BJ (cell line): ENCODE data around the gene H2BK1. TPM values are rescaled to one million over a fixed set of nuclear protein-coding genes. Genes with fewer than 3 reads are reported as not detected.

ENCODE experiments used
- CTCF ChIA-PET: fragments of 350-600 bp; formaldehyde crosslinking; extraction: SDS; loops from one replicate; lab custom pipeline; 2021; ENCODE audit warnings: antibody characterized with exemption, inconsistent platforms; lab: Yijun Ruan, JAX
- POLR2A ChIA-PET: fragments of 300-600 bp; sonication (Branson Sonifier 250); formaldehyde crosslinking; extraction: SDS; loops from one replicate; lab custom pipeline; 2021; ENCODE audit warnings: antibody characterized with exemption; lab: Charles Lee
- DNase-seq: peaks from one replicate; pipeline ENCODE4 v3.0.0-alpha.2; 2011; ENCODE audit warnings: low read depth
- H3K27me3 ChIP-seq: 2 replicates; pipeline ENCODE4 v1.6.0; 2011; ENCODE audit warnings: low read length; ENCODE audit not compliant: control insufficient read depth, insufficient read depth
- H3K36me3 ChIP-seq: 2 replicates; pipeline ENCODE4 v1.5.1; 2011; ENCODE audit warnings: low read length; ENCODE audit not compliant: control insufficient read depth, insufficient read depth
- H3K4me3 ChIP-seq: 2 replicates; pipeline ENCODE4 v1.5.1; 2011; ENCODE audit warnings: low read depth, mild to moderate bottlenecking, control low read depth, low read length
- CTCF ChIP-seq: IDR thresholded peaks from 2 replicates; pipeline ENCODE4 v1.5.1; 2011; ENCODE audit warnings: low read depth, mild to moderate bottlenecking, control low read depth, inconsistent platforms, low read length, moderate library complexity; ENCODE audit not compliant: insufficient read depth
- polyA plus RNA-seq: library from polyadenylated mRNA; depleted of rRNA; stranded (reverse); fragments of >200 nt; gene quantifications from 2 replicates; pipeline ENCODE4 v1.2.3, GENCODE V29; 2011

The H2BK1 gene
- polyA plus RNA-seq, 1 experiment = not detected

- peaks cover 30% of the 10 kb centered on the region for H3K27me3 ChIP-seq
These were observed 32.1 kb downstream of the H2BK1 start for GRCh38 chr7:151178236-151178635.

GRCh38 chr7:151177310-151177709 is 33.0 kb downstream of the H2BK1 start:
- ChIA-PET CTCF (interaction anchor here (1.1 to 2.0 kb wide), 5 partner anchors 12 to 279 kb away, joined by 3 to 5 read pairs (median 4); no protein-coding TSS in a partner anchor), POLR2A (no interaction called here)
- Histone ChIP-seq H3K27me3 (peaks cover 28% of the 10 kb centered on the region), H3K4me3 (no peak overlapping the region), H3K36me3 (no peaks in the 10 kb centered on the region)
- TF ChIP-seq CTCF = no peak
- DNase-seq = no peak

More at GRCh38 chr7:151178236-151178635, 32.1 kb downstream of the H2BK1 start:
- H3K36me3 ChIP-seq = no peaks in the 10 kb centered on the region
- H3K4me3 ChIP-seq = no peak overlapping the region
- POLR2A ChIA-PET = no interaction called here
- DNase-seq = no peak
- TF ChIP-seq CTCF = no peak
- CTCF ChIA-PET = interaction anchor here (1.1 to 1.2 kb wide), 3 partner anchors 8 to 216 kb away, joined by 3 to 7 read pairs (median 3); no protein-coding TSS in a partner anchor

GRCh38 chr7:151176401-151176800 is 33.9 kb downstream of the H2BK1 start:
- ChIA-PET CTCF (interaction anchor here (1.1 to 2.0 kb wide), 5 partner anchors 11 to 278 kb away, joined by 3 to 5 read pairs (median 4); no protein-coding TSS in a partner anchor), POLR2A (no interaction called here)
- Histone ChIP-seq H3K36me3 (no peaks in the 10 kb centered on the region), H3K4me3 (no peak overlapping the region), H3K27me3 (peaks cover 27% of the 10 kb centered on the region)
- no peak for DNase-seq
- TF ChIP-seq CTCF = no peak

GRCh38 chr7:151175793-151176311 is 34.4 kb downstream of the H2BK1 start:
- H3K4me3 ChIP-seq = no peak overlapping the region
- H3K27me3 ChIP-seq = peaks cover 26% of the 10 kb centered on the region
- no peak for TF ChIP-seq CTCF
- ChIA-PET CTCF (interaction anchor here (0.6 to 2.0 kb wide), 3 partner anchors 30 to 277 kb away, joined by 3 to 5 read pairs (median 4); no protein-coding TSS in a partner anchor), POLR2A (no interaction called here)
- no peaks in the 10 kb centered on the region for H3K36me3 ChIP-seq
- DNase-seq = no peak

GRCh38 chr7:151175047-151175792 is 35.1 kb downstream of the H2BK1 start:
- POLR2A ChIA-PET = no interaction called here

More at GRCh38 chr7:151175047-151175792, 35.1 kb downstream of the H2BK1 start:
- H3K36me3 ChIP-seq = no peaks in the 10 kb centered on the region
- no peak for TF ChIP-seq CTCF
- DNase-seq = no peak
- peaks cover 26% of the 10 kb centered on the region for H3K27me3 ChIP-seq
- CTCF ChIA-PET = interaction anchor here (0.6 to 1.1 kb wide), 4 partner anchors 9 to 296 kb away, joined by 3 read pairs; no protein-coding TSS in a partner anchor
- no peak overlapping the region for H3K4me3 ChIP-seq
